Caki2 (cell line): ENCODE measurements around the gene FAM98B. TPM values are rescaled to one million over a fixed set of nuclear protein-coding genes. Genes with fewer than 3 reads are reported as not detected.

Source experiments
- DNase-seq: peaks from one replicate; pipeline ENCODE4 v3.0.0-alpha.2; 2015; ENCODE audit warnings: low read depth
- in situ Hi-C: cut with HindIII; loops from 2 replicates; pipeline ENCODE4 v1.10.0; 2016; ENCODE audit warnings: low sequenced_read_pairs, low pct_unique_long_range_greater_than_20kb, mixed read lengths
- total RNA-seq: library from RNA; depleted of rRNA; stranded (reverse); fragments of >200 nt; shearing (Covaris generic); gene quantifications from 2 replicates; pipeline ENCODE4 v1.2.3, GENCODE V29; 2014; ENCODE audit warnings: low replicate concordance

Gene FAM98B
- total RNA-seq, 1 experiment from 2014 or later: 4.3 TPM

DNA sequence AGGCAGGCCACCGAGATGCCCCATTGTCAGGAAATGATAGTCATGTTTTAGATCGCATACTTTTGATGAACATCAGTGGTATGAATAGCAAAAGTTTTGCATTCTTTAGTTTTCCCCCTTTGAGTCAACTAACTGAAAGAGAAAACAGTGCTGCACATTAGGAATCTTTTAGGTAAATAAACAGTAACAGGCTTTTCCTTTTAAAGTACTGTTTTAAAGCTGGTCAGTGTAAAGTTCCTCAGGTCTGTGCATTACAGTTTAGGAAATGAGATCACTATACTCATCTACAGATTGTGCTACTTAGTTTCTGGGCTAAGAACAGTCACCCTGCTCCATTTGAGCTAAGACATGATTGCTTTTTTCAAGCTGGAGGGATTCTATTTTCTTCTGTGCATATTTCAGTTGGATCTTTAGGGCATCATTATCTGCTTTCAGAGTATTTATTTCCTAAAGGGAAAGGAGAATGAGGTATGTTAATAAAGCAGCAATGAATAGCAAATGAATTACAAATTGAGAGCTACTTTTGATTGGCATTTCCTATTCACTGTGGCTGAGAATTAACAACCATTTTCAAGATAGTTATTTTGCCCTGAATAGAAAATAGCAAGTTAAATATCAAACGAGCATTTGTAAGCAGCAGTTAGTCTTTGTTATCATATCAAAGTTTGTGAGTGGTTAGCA, 36.5 kb downstream of the FAM98B start:
- in situ Hi-C loops: no loop called here
- peak; percentile 26 for DNase-seq

DNA sequence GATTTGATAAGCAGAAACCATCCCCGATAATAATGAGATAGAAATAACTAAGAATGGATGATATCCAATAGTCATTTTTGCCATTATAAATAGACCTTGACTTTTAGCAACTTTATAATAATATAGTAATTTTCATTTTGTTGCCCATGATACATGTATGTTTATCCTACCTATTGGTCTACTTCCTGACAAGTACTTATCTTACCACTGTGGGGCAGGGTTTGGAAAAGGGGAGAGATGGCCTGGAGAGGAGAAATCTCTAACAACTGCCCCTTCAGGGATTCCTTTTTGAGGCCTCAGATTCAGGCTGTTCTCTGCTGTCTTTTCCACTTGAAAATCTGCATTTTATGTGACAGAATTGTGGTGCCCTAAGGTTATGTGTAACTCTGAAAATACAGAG, 42.2 kb downstream of the FAM98B start:
- no peak for DNase-seq
- in situ Hi-C loops: no loop called here

DNA sequence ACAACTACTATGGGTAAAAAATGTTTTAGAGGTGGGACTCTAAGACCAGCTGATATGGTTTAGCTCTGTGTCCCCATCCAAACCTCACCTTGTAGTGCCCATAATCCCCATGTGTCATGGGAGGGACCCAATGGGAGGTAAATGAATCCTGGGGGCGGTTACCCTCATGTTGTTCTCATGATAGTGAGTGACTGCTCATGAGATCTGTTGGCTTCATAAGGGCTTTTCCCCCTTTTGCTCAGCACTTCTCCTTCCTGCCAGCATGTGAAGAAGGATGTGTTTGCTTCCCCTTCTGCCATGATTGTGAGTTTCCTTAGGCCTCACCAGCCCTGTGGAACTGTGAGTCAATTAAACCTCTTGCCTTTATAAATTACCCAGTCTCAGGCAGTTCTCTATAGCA, 45.7 kb downstream of the FAM98B start:
- DNase-seq: no peak
- in situ Hi-C loops: no loop called here

DNA sequence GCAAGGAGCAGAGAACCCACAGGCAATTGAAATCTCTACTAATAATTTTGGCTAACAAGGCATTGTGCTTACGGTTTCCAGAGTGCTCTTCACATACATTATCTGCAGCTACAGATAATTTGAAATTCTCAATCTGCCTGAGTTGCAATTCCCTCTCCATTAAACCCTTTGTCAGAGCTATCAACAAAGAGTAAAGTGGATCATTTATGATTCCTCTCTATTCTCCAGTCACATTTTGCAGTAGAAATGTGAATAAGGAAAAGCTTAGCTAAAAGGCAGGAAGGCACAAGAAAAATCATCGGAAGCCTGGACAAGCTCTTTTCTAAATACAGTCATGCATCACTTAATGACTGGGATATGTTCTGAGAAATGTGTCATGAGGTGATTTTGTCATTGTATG, 49.6 kb downstream of the FAM98B start:
- in situ Hi-C loops: no loop called here
- DNase-seq: no peak

DNA sequence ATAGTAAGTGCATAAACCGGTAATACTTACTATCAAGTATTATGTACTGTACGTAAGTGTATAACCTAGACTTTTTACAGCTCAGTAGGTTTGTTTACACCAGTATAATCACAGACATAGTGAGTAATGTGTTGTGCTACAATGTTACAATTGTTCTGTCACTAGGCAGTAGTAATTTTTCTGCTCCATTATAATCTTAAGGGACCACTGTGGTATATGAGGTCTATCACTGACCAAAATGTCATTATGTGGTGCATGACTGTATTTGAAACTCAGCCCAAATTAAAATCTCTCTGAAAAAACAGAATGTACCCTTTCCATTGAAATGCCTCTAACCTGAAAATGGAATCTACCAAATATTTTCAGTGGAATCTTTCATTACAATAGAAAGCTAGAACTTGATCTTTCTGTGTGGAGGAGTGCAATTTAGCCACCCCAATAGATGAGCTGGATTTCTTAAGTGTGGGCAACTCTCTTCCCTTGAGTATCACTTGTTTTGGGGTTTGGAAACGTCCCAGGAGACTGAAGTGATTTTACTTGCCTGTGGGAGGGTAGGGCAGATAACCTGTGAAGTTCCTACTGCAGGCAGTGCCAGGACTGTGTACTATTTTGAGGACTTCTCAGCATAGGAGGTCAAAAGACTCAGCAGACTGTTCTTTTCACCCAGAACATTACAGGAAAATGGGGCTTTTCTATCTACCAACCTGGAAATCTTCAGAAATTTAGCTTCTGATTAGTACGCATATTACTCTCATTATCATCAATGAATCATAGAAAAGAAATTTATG, 50.9 kb downstream of the FAM98B start:
- no peak for DNase-seq
- in situ Hi-C loops: no loop called here

DNA sequence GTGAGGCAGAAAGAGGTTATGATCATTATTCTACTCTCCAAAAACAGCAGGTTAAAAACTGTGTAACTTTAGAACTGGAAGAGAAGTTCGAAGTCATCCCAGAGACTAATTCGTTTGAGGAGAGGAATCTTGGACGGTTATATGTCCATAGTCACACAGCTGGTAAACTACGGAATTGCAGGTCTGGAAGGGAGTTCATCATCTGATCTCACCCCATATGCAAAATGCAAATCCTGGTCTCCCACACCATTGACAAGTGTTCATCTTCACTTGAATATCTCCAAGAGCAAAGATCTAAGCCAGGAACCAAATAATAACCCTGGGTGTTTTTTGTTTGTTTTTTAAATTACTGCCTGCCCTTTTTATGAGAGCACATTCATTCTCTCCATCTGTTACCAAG, 53.1 kb downstream of the FAM98B start:
- in situ Hi-C loops: no loop called here

DNA sequence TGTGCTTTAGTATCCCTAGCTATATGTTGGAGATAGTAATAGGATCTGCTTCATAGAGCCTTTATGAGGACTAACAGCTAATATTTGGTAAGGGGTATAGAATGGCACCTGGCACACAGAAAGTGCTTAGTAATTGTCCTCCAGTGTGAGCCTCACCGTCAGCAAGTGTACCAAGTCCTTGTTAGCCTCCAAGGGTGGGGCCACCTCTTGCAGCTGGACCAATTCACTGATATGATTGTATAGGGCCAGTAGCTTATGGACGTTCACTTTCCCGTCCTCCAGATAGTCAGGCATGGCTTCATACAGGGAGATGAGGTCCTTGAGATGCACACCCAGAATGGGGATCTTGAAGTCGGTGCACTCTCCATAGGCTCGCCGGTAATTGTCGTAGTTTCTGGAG, 53.6 kb downstream of the FAM98B start:
- no peak for DNase-seq

More for the DNA sequence above, 53.1 kb downstream of the FAM98B start:
- no peak for DNase-seq

DNA sequence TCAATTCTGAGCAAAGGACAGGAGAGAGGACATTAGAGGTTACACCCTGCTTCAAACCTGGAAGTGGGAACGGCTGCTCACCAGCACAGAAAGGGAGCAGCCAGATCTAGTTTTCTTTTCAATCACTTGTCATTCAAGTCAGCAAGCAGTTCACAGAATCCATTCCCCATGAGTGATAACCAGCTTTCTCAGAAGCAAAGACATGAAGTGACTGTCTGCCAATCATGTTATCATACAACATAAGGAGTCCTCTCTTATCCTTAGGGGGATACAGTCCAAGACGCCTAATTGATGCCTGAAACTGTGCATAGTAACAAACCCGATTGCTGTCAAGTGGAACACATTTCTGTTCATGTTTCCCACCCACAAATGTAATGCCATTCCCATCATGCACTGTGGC, 54.7 kb downstream of the FAM98B start:
- in situ Hi-C loops: no loop called here
- DNase-seq: no peak

More for the DNA sequence above, 53.6 kb downstream of the FAM98B start:
- in situ Hi-C loops: no loop called here

DNA sequence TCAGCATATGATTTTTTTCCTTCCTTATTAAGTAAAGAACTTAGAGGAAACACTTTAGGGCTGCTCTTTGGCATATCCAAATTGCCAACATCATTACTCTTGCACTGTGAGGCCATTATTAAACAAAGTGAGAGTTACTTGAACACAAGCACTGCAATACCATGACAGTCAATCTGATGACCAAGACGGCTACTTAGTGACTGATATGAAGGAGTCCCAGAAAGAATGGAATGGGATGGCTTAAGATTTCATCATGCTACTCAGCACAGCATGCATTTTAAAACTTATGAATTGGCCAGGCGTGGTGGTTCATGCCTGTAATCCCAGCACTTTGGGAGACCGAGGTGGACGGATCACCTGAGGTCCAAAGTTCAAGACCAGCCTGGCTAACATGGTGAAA, 55.2 kb downstream of the FAM98B start:
- in situ Hi-C loops: no loop called here
- DNase-seq: no peak

DNA sequence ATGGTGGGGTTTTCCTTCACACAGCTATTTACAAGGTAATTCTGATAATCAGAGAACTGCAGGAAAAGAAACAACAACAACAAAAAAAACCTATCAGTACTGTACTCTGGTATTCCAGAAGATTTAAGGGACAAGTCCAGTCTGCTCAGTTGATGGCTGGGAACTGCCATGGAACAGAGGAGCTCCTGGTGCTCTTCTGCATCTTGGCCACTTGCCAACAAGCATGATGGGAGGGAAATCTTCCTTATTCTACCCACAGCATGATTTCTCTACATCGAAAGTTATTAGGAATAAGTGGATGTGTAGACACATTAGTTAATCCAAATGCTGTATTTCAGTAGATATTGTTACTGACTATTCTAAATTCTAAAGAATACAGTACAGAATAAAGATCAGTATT, 59.0 kb downstream of the FAM98B start:
- DNase-seq: no peak
- in situ Hi-C loops: no loop called here

DNA sequence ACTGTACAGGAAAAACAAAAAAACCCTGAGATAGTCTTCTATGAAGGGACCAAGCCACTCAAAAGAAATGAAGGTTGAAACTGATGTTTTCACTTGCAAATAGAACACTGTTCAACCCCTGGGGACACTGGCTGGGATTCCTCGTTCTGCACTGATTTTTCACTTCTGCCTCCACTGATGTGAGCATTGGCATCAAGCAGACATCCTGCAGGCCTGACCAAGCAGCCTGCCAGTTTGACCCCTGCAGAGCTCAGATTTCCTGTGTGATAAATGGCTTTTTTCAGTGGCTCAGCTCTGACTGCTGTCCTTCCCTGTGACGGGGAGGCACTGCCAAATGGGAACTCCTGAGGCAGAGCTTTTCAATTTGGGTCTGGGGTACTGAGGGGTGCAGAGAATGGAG, 60.7 kb downstream of the FAM98B start:
- no peak for DNase-seq
- in situ Hi-C loops: no loop called here

DNA sequence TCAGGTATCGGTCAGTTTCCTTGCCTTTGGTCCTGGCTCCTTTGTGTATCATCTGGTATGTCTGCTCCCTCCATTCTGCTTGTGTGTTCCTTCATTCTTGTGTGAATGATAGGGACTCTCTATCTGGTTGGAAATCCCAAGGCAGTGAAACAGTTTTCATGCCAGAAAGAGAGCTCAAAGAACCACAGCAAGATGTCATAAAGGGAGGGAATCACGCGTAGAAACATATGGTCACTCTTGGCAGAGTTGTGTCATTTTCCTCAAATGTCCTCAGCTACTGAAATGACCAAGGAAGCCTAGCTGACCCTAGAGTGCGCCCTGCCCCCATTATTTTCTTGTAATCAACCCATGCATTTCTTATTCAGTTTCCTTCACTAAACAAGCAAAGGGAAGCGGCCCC, 62.7 kb downstream of the FAM98B start:
- DNase-seq: no peak
- in situ Hi-C loops: no loop called here

DNA sequence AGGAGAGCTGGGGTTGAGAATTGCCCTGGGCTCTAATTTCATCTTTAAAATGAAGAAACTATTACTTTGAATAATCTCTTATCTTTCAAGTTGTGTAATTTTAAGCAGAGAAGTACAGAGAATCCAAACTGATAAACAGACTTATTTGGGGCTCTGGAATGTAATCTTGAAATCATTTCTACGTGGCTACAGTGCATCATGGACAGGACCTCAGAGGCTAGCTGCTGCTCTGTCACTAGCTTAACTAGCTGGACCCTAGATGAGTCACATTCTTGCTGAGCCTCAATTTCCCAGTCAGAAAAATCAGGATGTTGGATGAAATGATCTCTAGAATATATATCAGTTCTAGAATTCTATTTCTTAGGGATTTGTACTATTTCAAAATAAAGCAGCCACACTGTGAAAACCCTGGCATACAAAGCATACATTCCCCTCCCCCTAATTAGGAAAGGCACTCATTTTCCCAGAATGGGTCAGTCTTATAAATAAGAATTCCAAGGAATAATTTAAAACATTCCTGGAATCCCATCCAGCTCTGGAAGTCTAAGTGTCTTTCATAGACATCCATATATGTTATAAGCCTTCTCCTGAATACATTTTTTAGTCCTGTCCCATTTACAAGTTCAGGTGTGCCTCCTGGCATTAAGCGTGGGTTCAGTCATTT, 63.5 kb downstream of the FAM98B start:
- in situ Hi-C loops: no loop called here
- DNase-seq: no peak

DNA sequence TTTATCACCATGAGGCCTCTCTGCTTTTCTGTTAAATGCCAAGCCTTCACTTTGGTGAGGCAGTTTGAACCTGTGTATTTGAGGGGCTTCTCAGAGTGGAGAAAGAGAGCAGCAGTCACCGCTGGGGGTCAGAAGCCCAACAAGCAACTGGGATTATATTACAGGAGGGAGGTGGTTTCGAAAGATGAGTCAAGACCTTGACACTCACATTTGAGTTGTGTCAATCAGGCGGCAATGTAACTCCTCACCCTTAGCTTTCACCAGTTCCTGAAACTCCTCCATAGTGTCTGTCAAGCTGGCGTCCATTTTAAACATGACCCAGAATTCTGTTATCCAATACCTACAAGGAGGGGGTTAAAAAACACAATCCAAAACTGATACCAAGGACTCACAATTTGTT, 64.2 kb downstream of the FAM98B start:
- in situ Hi-C loops: no loop called here
- DNase-seq: no peak

DNA sequence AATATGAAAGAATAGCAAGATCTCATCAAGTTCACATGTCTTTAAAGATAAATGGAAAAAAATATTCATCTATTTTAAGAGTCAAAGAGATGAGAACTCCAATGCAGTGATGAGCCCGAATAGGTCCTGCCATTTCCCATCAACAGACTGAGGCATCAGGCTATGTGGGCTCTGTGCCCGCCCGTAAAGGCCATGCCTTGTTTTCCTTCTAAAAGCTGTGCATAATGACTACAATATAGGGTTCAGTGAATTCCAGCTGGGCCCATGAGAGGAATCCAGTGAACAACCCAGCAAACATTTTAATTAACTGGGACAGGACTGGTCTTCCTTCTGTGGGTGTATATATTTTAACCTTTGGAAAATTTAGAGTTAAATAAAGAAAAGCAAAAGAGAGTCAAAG, 66.1 kb downstream of the FAM98B start:
- in situ Hi-C loops: no loop called here
- DNase-seq: no peak

DNA sequence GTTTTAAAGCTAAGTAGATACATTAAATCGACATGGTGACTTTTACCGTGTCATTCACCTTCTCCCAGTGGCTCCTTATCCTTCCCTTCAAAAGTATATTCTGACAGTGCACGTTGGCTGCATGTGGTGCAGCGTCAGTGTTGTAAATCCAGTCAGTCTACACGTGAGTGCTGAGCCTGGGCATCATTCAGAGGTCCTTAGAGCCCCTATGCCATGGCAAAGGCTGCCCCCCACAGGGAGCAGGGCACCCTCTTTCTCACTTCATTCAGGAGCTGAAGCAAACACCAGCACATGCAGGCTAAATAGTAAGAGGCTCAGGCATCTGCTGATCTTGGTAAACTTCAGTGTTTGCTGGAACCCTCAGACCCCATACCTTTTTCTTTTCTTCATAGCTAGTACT, 67.4 kb downstream of the FAM98B start:
- in situ Hi-C loops: no loop called here

DNA sequence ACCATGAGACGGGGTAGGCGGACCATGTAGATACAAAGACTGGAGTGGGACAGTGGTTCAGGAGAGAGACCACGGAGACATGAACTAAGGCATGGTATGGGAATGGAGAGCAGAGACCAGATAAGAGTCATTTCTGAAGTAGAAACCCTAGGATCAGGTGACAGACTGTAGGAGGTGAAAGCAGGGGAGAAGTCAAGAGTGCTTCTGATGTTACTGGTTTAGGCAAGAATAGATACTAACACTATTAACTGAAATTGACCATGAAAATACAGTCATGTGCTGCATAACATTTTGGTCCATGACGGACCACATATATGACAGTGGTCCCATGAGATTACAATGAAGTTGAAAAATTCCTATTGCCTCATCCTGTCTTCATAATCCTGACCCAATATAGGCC, 69.0 kb downstream of the FAM98B start:
- no peak for DNase-seq
- in situ Hi-C loops: no loop called here

More for the DNA sequence above, 67.4 kb downstream of the FAM98B start:
- DNase-seq: no peak

DNA sequence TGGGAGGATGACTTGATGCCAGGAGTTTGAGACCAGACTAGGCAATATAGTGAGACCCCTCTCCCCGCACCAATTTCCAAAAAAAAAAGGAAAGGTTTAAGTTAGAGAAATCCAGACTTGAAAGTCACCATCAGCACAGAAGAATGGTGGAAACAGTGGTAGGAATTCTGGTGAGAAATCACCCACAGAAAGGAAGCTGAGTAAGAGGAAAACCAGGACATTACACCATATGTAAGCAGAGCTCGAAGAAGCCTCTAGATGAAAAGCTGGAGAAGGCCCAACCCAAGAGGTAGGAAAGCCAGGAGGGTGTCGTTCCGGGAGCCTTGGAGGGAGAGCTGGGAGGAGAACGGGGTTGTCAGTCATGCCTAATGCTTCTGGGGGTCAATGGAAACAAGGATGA, 70.2 kb downstream of the FAM98B start:
- in situ Hi-C loops: no loop called here
- no peak for DNase-seq

DNA sequence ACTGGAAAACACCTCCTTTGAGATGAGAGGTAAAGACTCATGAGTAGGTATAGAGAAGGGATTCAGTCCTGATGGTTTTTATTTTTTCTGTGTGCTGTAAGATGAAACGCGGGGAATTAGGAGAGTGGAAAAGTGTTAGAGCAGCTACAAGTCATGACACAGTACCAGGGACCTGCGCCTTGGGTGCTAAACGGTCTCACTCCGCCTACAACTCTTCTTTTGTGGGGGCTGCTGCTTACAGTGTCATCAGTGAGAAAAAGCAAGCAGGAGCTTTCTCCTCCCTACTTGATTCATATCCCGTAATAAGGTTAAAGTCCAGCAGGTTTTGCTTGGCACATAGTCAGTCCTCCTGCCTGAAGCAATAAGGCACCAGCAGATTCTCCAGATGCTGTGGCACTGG, 71.6 kb downstream of the FAM98B start:
- no peak for DNase-seq
- in situ Hi-C loops: no loop called here
